Measurements from ENCODE around the gene RABAC1. TPM values are rescaled to one million over a fixed set of nuclear protein-coding genes. Genes with fewer than 3 reads are reported as not detected.

RABAC1 gene
- total RNA-seq, 2 donors from 2014 or later, result 172 to 197 TPM

- H3K4me1 ChIP-seq, result peaks cover 5% of the 10 kb centered on the region
- H3K36me3 ChIP-seq, result no peaks in the 10 kb centered on the region
- no peak for TF ChIP-seq CTCF (IDR thresholded peaks at IDR 0.05)
- H3K9ac ChIP-seq (ENCODE audit: low read depth in 2 of 2, low read length in 2 of 2), result peak within 1 kb of the TSS; percentile 61 to 63
- intact Hi-C loops (cut with DNase I), result no loop called here
- H3K4me3 ChIP-seq, result peak within 1 kb of the TSS; percentile 42
- H3K9me3 ChIP-seq, result no peaks in the 10 kb centered on the region
- peak; percentile 50 for DNase-seq
- peaks cover 18% of the 10 kb centered on the region for H3K27me3 ChIP-seq
- H3K27ac ChIP-seq, result no peak within 1 kb of the TSS
These were observed 30.9 kb downstream of the RABAC1 start, which contains the start of gene ERFL for GRCh38 chr19:41928221-41928683. TSS of gene ERFL (minus strand) at chr19:41928449. CDS start at chr19:41912919, 15,530 bp downstream.

DNA sequence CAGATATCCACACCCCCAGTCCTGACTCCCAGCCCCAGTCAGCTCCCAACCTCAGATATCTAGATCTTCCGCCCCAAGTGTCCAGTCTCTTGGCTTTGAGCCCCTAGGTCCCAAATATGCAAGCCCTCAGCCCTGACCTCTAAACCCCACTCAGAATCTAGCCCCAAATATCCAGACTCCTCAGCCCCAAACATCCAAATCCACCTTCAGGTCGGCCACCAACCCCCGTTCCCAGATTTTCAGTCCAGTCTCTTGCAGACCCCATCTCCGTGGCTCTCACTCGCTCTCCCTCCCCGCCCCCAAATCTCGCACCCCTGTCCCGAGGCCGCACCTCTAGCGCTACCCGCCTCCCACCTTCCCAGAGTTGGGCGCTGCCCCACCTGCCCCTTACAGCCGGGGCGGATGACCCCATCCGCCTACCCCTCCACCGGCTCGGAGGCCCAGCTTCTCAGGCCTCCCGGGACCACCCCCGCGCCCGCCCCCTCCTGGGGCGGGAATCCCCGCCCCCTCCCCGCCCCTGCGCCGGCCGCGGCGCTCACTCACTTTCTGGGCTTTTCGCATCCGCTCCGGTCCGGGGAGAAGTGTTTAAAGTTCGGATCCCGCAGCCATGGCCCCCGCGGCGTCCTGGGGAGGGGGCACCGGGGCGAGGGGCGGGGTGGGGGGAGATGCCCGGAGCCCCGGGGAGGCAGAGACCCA is 31.5 kb downstream of the RABAC1 start:
- TF ChIP-seq CTCF (IDR thresholded peaks at IDR 0.05), result no peak
- no peaks in the 10 kb centered on the region for H3K9me3 ChIP-seq
- H3K4me3 ChIP-seq, result peak overlapping the region; percentile 42
- intact Hi-C loops (cut with DNase I), result no loop called here
- H3K36me3 ChIP-seq, result no peaks in the 10 kb centered on the region
- peaks cover 5% of the 10 kb centered on the region for H3K4me1 ChIP-seq
- H3K27ac ChIP-seq, result no peak overlapping the region
- DNase-seq, result no peak
- peak overlapping the region in 1 of 2 donors; percentile 34 for H3K9ac ChIP-seq (ENCODE audit: low read depth in 2 of 2, low read length in 2 of 2)
- H3K27me3 ChIP-seq, result peaks cover 21% of the 10 kb centered on the region

DNA sequence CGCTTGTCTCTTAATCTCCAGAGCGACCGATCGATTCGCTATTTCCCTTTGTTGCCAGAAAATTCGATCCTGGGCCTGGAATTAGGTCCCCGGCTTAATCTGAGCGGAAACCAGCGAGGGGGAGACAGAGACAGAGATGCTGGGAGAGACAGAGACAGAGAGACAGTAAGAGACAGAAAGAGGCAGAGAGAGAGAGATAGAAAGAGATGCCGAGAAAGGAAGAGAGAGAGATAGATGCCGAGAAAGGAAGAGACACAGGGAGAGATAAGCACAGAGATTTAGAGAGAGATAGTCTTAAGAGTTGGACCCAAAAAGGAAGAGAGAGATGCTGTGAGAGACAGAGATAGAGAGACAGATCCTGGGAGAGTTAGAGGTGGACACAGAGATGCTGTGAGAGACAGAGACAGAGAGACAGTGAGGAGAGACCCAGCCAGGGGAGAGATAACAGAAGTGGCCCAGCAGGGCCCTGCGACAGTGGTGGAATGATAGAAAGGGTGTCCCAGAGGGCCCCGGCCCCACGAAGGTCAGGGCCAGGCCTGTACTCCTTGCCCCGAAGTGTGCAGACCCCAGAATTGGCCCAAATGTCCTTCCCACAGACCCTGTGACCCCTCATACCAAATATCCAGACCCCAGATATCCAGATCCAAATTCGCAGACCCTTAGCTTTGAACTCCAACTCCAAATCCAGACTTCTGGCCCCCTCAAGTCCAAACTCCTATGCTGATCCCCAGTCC is 32.2 kb downstream of the RABAC1 start:
- H3K9me3 ChIP-seq, result no peaks in the 10 kb centered on the region
- no peak overlapping the region for H3K27ac ChIP-seq
- peaks cover 27% of the 10 kb centered on the region for H3K27me3 ChIP-seq
- intact Hi-C loops (cut with DNase I), result no loop called here
- no peak for TF ChIP-seq CTCF (IDR thresholded peaks at IDR 0.05)
- H3K4me1 ChIP-seq, result peaks cover 5% of the 10 kb centered on the region
- no peak overlapping the region for H3K9ac ChIP-seq (ENCODE audit: low read depth in 2 of 2, low read length in 2 of 2)
- H3K4me3 ChIP-seq, result no peak overlapping the region
- no peaks in the 10 kb centered on the region for H3K36me3 ChIP-seq
- no peak for DNase-seq

- intact Hi-C loops (cut with DNase I), result no loop called here
- H3K36me3 ChIP-seq, result no peaks in the 10 kb centered on the region
- H3K4me3 ChIP-seq, result no peak overlapping the region
- no peak for DNase-seq
- H3K27me3 ChIP-seq, result peaks cover 27% of the 10 kb centered on the region
- H3K27ac ChIP-seq, result no peak overlapping the region
- no peak overlapping the region for H3K9ac ChIP-seq (ENCODE audit: low read depth in 2 of 2, low read length in 2 of 2)
- no peak for TF ChIP-seq CTCF (IDR thresholded peaks at IDR 0.05)
- H3K9me3 ChIP-seq, result no peaks in the 10 kb centered on the region
- peaks cover 5% of the 10 kb centered on the region for H3K4me1 ChIP-seq
These were observed 32.9 kb downstream of the RABAC1 start for GRCh38 chr19:41926028-41926762.

DNA sequence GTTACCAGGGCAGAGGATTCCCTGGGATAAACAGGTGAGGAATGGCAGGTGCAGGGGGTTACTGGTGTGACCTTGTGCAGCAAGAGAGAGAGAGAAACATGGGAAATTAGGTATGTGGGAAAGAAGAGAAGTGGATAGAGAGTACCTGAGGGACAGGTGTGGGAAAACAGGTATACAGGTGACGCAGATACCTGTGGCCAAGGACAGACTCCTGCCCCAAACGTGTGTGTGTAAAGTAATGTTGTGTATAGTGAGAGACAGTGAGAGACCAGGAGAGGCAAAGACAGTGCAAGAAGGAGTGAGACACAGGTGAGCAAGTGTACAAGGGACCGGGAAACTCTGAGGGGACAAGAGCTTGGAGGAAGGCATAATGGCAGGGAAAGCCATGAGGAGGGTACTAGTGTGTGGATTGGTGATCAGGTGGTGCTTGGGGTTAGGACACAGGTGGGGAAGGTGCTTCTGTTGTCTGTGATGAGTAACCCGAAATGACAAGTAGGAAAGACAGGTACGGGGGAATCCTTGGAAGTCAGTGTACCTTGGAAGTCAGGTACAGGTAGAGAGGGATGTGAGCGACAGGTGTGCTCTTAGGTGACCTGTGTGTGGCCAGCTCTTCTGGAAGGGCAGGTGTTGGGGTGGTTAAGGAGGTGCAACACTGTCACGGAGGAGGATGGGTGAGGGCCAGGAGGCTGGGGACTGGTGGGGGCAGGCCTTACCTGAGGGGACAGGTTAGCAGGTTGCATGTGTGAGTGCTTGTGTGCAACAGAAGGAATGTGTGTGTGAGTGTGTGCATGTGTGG is 33.7 kb downstream of the RABAC1 start:
- no peak for DNase-seq
- Histone ChIP-seq H3K9ac (ENCODE audit: low read depth in 2 of 2, low read length in 2 of 2) (no peak overlapping the region), H3K36me3 (no peaks in the 10 kb centered on the region), H3K4me3 (no peak overlapping the region), H3K27ac (no peak overlapping the region), H3K9me3 (no peaks in the 10 kb centered on the region), H3K27me3 (peaks cover 27% of the 10 kb centered on the region), H3K4me1 (peaks cover 5% of the 10 kb centered on the region)
- no peak for TF ChIP-seq CTCF (IDR thresholded peaks at IDR 0.05)
- intact Hi-C loops (cut with DNase I), result no loop called here

Measured in colonic mucosa (tissue), 4 donors.